ENCODE measurements around the gene RBM43. TPM values are rescaled to one million over a fixed set of nuclear protein-coding genes. Genes with fewer than 3 reads are reported as not detected.

Gene RBM43
- total RNA-seq = 2.7 and 6.2 TPM in 2 replicates

DNA sequence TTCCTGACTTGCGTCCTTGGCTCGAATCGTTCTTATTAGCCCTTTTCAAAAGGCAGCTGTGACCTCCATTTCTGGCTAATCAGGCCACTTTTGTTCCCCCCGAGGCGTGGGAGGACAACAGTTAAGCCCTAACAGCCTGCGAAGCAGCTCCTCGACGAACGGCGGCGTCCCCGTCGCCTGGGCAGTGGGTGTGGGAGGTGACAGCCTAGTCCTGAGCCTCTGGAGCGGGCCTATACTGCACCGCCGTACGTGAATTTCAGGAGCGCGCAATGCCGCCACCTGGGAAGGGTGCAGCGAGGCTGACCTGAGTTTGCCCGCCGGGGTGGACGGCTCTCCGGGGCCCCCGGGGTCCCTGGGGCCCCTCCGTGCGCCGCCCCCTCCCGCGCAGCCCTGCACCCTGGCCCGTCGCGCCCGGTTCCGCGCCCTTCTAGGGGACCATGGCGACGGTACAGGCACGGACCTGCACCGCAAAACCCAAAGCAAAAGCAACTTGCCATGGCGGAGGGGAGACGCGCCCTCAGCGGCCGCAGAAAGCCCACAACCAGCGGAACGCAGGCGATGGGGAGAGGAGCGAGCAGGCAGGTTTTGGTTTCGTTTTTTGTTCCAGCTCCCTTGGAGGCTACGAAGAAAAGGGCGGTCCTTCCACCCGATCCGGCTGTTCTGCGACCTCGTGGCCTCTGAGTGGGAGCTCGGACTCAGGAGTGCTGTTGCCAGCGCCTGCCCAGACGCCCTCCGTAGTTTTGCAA lies at the start of gene RBM43:
Gene RBM43 (minus strand): TSS at position 633 of the 746 bp plus-strand sequence. CDS start 136 bp downstream, at position 497.

Other genes starting within 250 kb of the RBM43 start
- gene NMI, start 27.8 kb upstream of the RBM43 start, total RNA-seq = 12.1 and 12.8 TPM in 2 replicates
- gene TNFAIP6, start 95.7 kb upstream of the RBM43 start, total RNA-seq = 34.5 and 69.3 TPM in 2 replicates
- gene RIF1, start 148.0 kb upstream of the RBM43 start, total RNA-seq = 37.5 and 47.7 TPM in 2 replicates